B cell (primary cell): ENCODE data around the gene TNFRSF25. TPM values are rescaled to one million over a fixed set of nuclear protein-coding genes. Genes with fewer than 3 reads are reported as not detected.

ENCODE experiments used
- ATAC-seq: fragments of 200-7000 bp; cut with Tn5 transposase; one replicate; pipeline ENCODE4 v1.10.0; 2021; ENCODE audit warnings: low read depth, mild to moderate bottlenecking, moderate number of reproducible peaks, moderate library complexity
- CTCF ChIA-PET: fragments of 350-600 bp; sonication (Branson Sonifier 250); formaldehyde crosslinking; loops from one replicate; lab custom pipeline; 2021; ENCODE audit warnings: antibody characterized with exemption, inconsistent platforms; lab: Charles Lee
- POLR2A ChIA-PET: fragments of 350-600 bp; sonication (Branson Sonifier 250); formaldehyde crosslinking; loops from one replicate; lab custom pipeline; 2021; ENCODE audit warnings: antibody characterized with exemption; lab: Charles Lee
- DNase-seq: peaks from one replicate; pipeline ENCODE4 v3.0.0; 2013
- H2AFZ ChIP-seq: 2 replicates; pipeline ENCODE4 v1.6.1; 2012; ENCODE audit warnings: mild to moderate bottlenecking, low read depth, low read length; ENCODE audit not compliant: insufficient read depth, poor library complexity, severe bottlenecking
- H3K27ac ChIP-seq, 2 donors: 1 replicate in 1 of 2; 2 replicates in 1 of 2; pipeline ENCODE4 v1.5.1; 2012 to 2013; ENCODE audit warnings: low read length in 2 of 2, mild to moderate bottlenecking in 2 of 2, moderate library complexity in 1 of 2
- H3K27me3 ChIP-seq, 4 experiments: fragments of 200-600 bp in 1 of 4; sonication (generic) in 1 of 4; replicated peaks in 1 of 4; 1 replicate in 2 of 4; 2 replicates in 2 of 4; pipeline versions ENCODE4 v1.6.1 to v1.7.0; 2013 to 2016; ENCODE audit warnings: low read length in 3 of 4, mild to moderate bottlenecking in 2 of 4, mixed read lengths in 1 of 4, moderate library complexity in 1 of 4; ENCODE audit not compliant: insufficient read depth in 4 of 4, control insufficient read depth in 3 of 4; ENCODE audit errors: control extremely low read depth in 1 of 4
- H3K36me3 ChIP-seq, 2 experiments: replicated peaks in 1 of 2; 1 replicate in 1 of 2; 2 replicates in 1 of 2; pipeline versions ENCODE4 v1.6.1 to v1.7.1; 2013; ENCODE audit warnings: low read length in 1 of 2; ENCODE audit not compliant: insufficient read depth in 2 of 2, control insufficient read depth in 1 of 2; ENCODE audit errors: control extremely low read depth in 1 of 2, extremely low read depth in 1 of 2
- H3K4me1 ChIP-seq, 2 donors: fragments of 200-600 bp in 1 of 2; sonication (generic) in 1 of 2; 1 replicate in 1 of 2; 2 replicates in 1 of 2; pipeline versions ENCODE4 v1.5.1 to v1.6.1; 2013 to 2017; ENCODE audit warnings: low read length in 2 of 2; ENCODE audit not compliant: control insufficient read depth in 2 of 2, insufficient read depth in 2 of 2
- H3K4me2 ChIP-seq: replicated peaks from 2 replicates; pipeline ENCODE3; 2012; ENCODE audit warnings: mild to moderate bottlenecking, low read depth, low read length; ENCODE audit not compliant: poor library complexity, severe bottlenecking
- H3K4me3 ChIP-seq, 5 experiments: fragments of 200-600 bp in 1 of 5; sonication (generic) in 1 of 5; 1 replicate in 3 of 5; 2 replicates in 2 of 5; pipeline versions ENCODE4 v1.5.1 to v1.7.0; 2011 to 2016; ENCODE audit warnings: low read length in 4 of 5, mild to moderate bottlenecking in 4 of 5, low read depth in 2 of 5, control low read depth in 1 of 5, moderate library complexity in 1 of 5; ENCODE audit not compliant: insufficient read depth in 1 of 5; ENCODE audit errors: control extremely low read depth in 1 of 5, extremely low read depth in 1 of 5
- H3K79me2 ChIP-seq: fragments of 200-600 bp; sonication (generic); one replicate; pipeline ENCODE4 v1.6.0; 2016; ENCODE audit warnings: low read length; ENCODE audit not compliant: control insufficient read depth, insufficient read depth
- H3K9ac ChIP-seq: fragments of 200-600 bp; sonication (generic); 2 replicates; pipeline ENCODE4 v1.6.1; 2017; ENCODE audit warnings: mild to moderate bottlenecking, low read length, moderate library complexity
- H3K9me3 ChIP-seq, 3 donors: one replicate each; pipeline versions ENCODE4 v1.6.1 to v1.7.1; 2013; ENCODE audit warnings: low read length in 2 of 3; ENCODE audit not compliant: control insufficient read depth in 2 of 3, insufficient read depth in 1 of 3; ENCODE audit errors: control extremely low read depth in 1 of 3
- H4K20me1 ChIP-seq: 2 replicates; pipeline ENCODE4 v1.6.0; 2012; ENCODE audit warnings: mild to moderate bottlenecking, low read length; ENCODE audit not compliant: insufficient read depth, control insufficient read depth, poor library complexity, severe bottlenecking
- H3K27ac Mint-ChIP-seq: one replicate; pipeline ENCODE4 v1.8.0; 2021; ENCODE audit warnings: mixed read lengths
- H3K27me3 Mint-ChIP-seq: one replicate; pipeline ENCODE4 v1.8.0; 2021; ENCODE audit warnings: mixed read lengths
- H3K4me1 Mint-ChIP-seq: one replicate; pipeline ENCODE4 v1.8.0; 2021; ENCODE audit warnings: mixed read lengths
- H3K4me3 Mint-ChIP-seq: one replicate; pipeline ENCODE4 v1.8.0; 2021; ENCODE audit warnings: mixed read lengths
- H3K9me3 Mint-ChIP-seq: one replicate; pipeline ENCODE4 v1.8.0; 2022; ENCODE audit warnings: mixed read lengths; ENCODE audit not compliant: insufficient read depth
- EZH2 ChIP-seq: IDR thresholded peaks from 2 replicates; pipeline ENCODE4 v1.6.1; 2012; ENCODE audit warnings: borderline replicate concordance, low read depth, mild to moderate bottlenecking, moderate library complexity, low read length; ENCODE audit not compliant: insufficient read depth, poor library complexity, severe bottlenecking
- WGBS: methylation state at CpG from one replicate; pipeline ENCODE4 v1.1.5; 2013; ENCODE audit warnings: missing lambda C conversion rate; ENCODE audit not compliant: insufficient coverage; 5-methylcytosine and 5-hydroxymethylcytosine counted together
- intact Hi-C: fragments of 100-400 bp; cut with micrococcal nuclease; formaldehyde crosslinking; loops from one replicate; pipeline ENCODE4 v1.10.0; 2022
- polyA plus RNA-seq: library from polyadenylated mRNA; depleted of rRNA; stranded (reverse); fragments of >200 nt; gene quantifications from 2 replicates; pipeline ENCODE4 v1.2.3, GENCODE V29; 2012
- total RNA-seq, 2 donors: library from RNA; stranded (reverse); fragments of 120-200 nt in 1 of 2; gene quantifications; 1 replicate in 1 of 2; 2 replicates in 1 of 2; pipeline versions ENCODE4 v1.2.3 to v1.2.4, GENCODE V29; 2013 to 2022
- TF ChIP-seq, protein P1 (sequence below): fragments of 200-600 bp; IDR thresholded peaks from one replicate; pipeline ENCODE4 v1.8.0; 2022; ENCODE audit warnings: antibody characterized with exemption, mild to moderate bottlenecking

TNFRSF25 gene
- total and polyA plus RNA-seq, 2 donors (not counting 1 experiment from before 2014, with no cell fraction given) = 2.6 to 7.1 TPM

DNA sequence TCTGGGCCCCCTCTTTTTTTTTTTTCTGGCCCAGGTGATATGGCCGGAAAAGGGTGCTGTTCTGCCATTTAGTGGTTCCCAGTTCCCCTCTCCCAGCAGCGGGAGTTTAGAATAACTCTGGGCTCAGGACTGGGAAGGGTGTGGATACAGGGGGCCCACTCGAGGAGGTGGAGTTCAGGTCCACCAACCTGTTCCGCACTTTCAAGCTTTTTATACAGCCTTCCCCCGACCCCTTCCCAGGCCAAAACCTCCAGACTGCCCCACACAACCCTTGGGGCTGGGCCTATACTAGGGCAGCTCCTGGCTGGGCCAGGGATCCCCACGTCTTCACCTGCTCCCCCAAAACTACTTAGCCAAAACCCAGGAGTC, 25.1 kb upstream of the TNFRSF25 start:
- H3K27ac ChIP-seq = no peak overlapping the region

More for the DNA sequence above, 25.1 kb upstream of the TNFRSF25 start:
- Histone ChIP-seq H3K9ac (peak overlapping the region; percentile 77), H2AFZ (peak overlapping the region; percentile 91), H4K20me1 (no peaks in the 10 kb centered on the region), H3K9me3 (peaks cover 0 to 2% (median 0%) of the 10 kb centered on the region in 3 donors), H3K79me2 (no peaks in the 10 kb centered on the region), H3K4me1 (peaks cover 15 to 27% of the 10 kb centered on the region in 2 donors), H3K4me2 (peak overlapping the region; percentile 97), H3K4me3 (peak overlapping the region in 4 of 5 experiments; percentile 44 to 83 (median 68)), H3K27me3 (peaks cover 0 to 18% (median 4%) of the 10 kb centered on the region in 4 experiments), H3K36me3 (no peaks in the 10 kb centered on the region)
- intact Hi-C loops = no loop called here
- Mint-ChIP-seq H3K27me3 (peaks cover 16% of the 10 kb centered on the region), H3K9me3 (no peaks in the 10 kb centered on the region), H3K4me1 (peaks cover 19% of the 10 kb centered on the region), H3K27ac (no peak overlapping the region), H3K4me3 (peak overlapping the region; percentile 70)
- DNase-seq (peak; percentile 23), ATAC-seq (no peak)
- 61% methylated on average over 2 of the region's 6 CpGs for whole genome bisulfite sequencing
- ChIA-PET POLR2A (no interaction called here), CTCF (interaction anchor here (0.9 to 8.5 kb wide), 7 partner anchors 8 to 244 kb away, joined by 3 to 86 read pairs (median 4); partner anchors contain the start of gene NOL9)
- TF ChIP-seq, protein P1, sequence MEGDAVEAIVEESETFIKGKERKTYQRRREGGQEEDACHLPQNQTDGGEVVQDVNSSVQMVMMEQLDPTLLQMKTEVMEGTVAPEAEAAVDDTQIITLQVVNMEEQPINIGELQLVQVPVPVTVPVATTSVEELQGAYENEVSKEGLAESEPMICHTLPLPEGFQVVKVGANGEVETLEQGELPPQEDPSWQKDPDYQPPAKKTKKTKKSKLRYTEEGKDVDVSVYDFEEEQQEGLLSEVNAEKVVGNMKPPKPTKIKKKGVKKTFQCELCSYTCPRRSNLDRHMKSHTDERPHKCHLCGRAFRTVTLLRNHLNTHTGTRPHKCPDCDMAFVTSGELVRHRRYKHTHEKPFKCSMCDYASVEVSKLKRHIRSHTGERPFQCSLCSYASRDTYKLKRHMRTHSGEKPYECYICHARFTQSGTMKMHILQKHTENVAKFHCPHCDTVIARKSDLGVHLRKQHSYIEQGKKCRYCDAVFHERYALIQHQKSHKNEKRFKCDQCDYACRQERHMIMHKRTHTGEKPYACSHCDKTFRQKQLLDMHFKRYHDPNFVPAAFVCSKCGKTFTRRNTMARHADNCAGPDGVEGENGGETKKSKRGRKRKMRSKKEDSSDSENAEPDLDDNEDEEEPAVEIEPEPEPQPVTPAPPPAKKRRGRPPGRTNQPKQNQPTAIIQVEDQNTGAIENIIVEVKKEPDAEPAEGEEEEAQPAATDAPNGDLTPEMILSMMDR = no peak
- TF ChIP-seq EZH2 = no peak
